ENCODE data around the gene HTR1B. TPM values are rescaled to one million over a fixed set of nuclear protein-coding genes. Genes with fewer than 3 reads are reported as not detected.

Gene HTR1B
- total and polyA plus RNA-seq, 10 donors = 0.16 to 0.39 (median 0.20) TPM; not detected in 7

GRCh38 chr6:77474286-77474956 lies 11.1 kb upstream of the HTR1B start:
- no peak for DNase-seq
- Histone ChIP-seq H3K9me3 (peaks cover 0 to 7% (median 0%) of the 10 kb centered on the region in 8 donors), H3K27me3 (replicated peaks in 1 of 7) (no peaks in the 10 kb centered on the region), H3K36me3 (no peaks in the 10 kb centered on the region), H3K4me1 (no peaks in the 10 kb centered on the region), H3K4me3 (peak overlapping the region in 1 of 8 donors; percentile 38), H3K27ac (no peak overlapping the region)
- WGBS, 5 donors = 64 to 80% (median 68%) methylated on average over 7 of the region's 7 CpGs
- TF ChIP-seq CTCF (IDR thresholded peaks at IDR 0.05 in 8 of 11, conservative IDR thresholded peaks at IDR 0.05 in 3 of 11) (no peak), POLR2AphosphoS5 (IDR thresholded peaks at IDR 0.05) (no peak), POLR2A (IDR thresholded peaks at IDR 0.05) (no peak)
- intact Hi-C loops (cut with DNase I; ENCODE audit: low total_unique reads) = no loop called here

- 69 to 79% (median 74%) methylated on average over 1 of the region's 1 CpG for WGBS, 5 donors
- intact Hi-C loops (cut with DNase I; ENCODE audit: low total_unique reads) = no loop called here
- TF ChIP-seq POLR2A (IDR thresholded peaks at IDR 0.05) (no peak), POLR2AphosphoS5 (IDR thresholded peaks at IDR 0.05) (no peak), CTCF (IDR thresholded peaks at IDR 0.05 in 8 of 11, conservative IDR thresholded peaks at IDR 0.05 in 3 of 11) (no peak)
Observed at GRCh38 chr6:77470983-77471382, 7.7 kb upstream of the HTR1B start.

GRCh38 chr6:77468939-77469338 lies 5.6 kb upstream of the HTR1B start:
- TF ChIP-seq POLR2AphosphoS5 (IDR thresholded peaks at IDR 0.05) (no peak), POLR2A (IDR thresholded peaks at IDR 0.05) (no peak), CTCF (IDR thresholded peaks at IDR 0.05 in 8 of 11, conservative IDR thresholded peaks at IDR 0.05 in 3 of 11) (no peak)
- intact Hi-C loops (cut with DNase I; ENCODE audit: low total_unique reads) = no loop called here
- H3K36me3 ChIP-seq = no peaks in the 10 kb centered on the region
- H3K9me3 ChIP-seq = peaks cover 0 to 5% (median 0%) of the 10 kb centered on the region in 8 donors
- DNase-seq = no peak
- no peak overlapping the region for H3K27ac ChIP-seq
- no peak overlapping the region for H3K4me3 ChIP-seq
- peaks cover 0 to 21% (median 8%) of the 10 kb centered on the region in 6 donors for H3K4me1 ChIP-seq
- peaks cover 4 to 35% (median 24%) of the 10 kb centered on the region in 7 donors for H3K27me3 ChIP-seq (replicated peaks in 1 of 7)
- 64 to 90% (median 79%) methylated on average over 6 of the region's 6 CpGs for WGBS, 5 donors

More at GRCh38 chr6:77470983-77471382, 7.7 kb upstream of the HTR1B start:
- Histone ChIP-seq H3K4me1 (peaks cover 0 to 9% (median 2%) of the 10 kb centered on the region in 6 donors), H3K36me3 (no peaks in the 10 kb centered on the region), H3K27me3 (replicated peaks in 1 of 7) (peaks cover 0 to 15% (median 3%) of the 10 kb centered on the region in 7 donors), H3K4me3 (no peak overlapping the region), H3K27ac (no peak overlapping the region), H3K9me3 (peaks cover 0 to 7% (median 0%) of the 10 kb centered on the region in 8 donors)
- DNase-seq = no peak

Data from spleen (tissue), 11 donors.